MM.1S (cell line): Measurements from ENCODE around the gene TP63.

ENCODE experiments used
- DNase-seq: peaks from one replicate; pipeline ENCODE4 v3.0.0-alpha.2; 2015
- H2AFZ ChIP-seq: fragments of 300-600 bp; sonication (generic); 2 replicates; pipeline ENCODE4 v1.6.0; 2016; ENCODE audit warnings: antibody characterized with exemption, low read length
- H3F3A ChIP-seq: fragments of 300-600 bp; sonication (generic); 2 replicates; pipeline ENCODE4 v1.6.1; 2016; ENCODE audit warnings: mild to moderate bottlenecking, antibody characterized with exemption, low read length, moderate library complexity, mixed read lengths; ENCODE audit not compliant: insufficient read depth
- H3K27ac ChIP-seq: fragments of 300-600 bp; sonication (generic); 2 replicates; pipeline ENCODE4 v1.5.1; 2016; ENCODE audit warnings: mild to moderate bottlenecking, low read length
- H3K27me3 ChIP-seq: fragments of 300-600 bp; sonication (generic); replicated peaks from 2 replicates; pipeline ENCODE4 v1.6.0; 2016; ENCODE audit warnings: low read length; ENCODE audit not compliant: insufficient read depth
- H3K36me3 ChIP-seq: fragments of 300-600 bp; sonication (generic); replicated peaks from 2 replicates; pipeline ENCODE4 v1.6.1; 2016; ENCODE audit warnings: mild to moderate bottlenecking, low read length, mixed read lengths; ENCODE audit not compliant: insufficient read depth
- H3K4me1 ChIP-seq: fragments of 300-600 bp; sonication (generic); 2 replicates; pipeline ENCODE4 v1.6.1; 2016; ENCODE audit warnings: low read length, mixed read lengths
- H3K4me2 ChIP-seq: fragments of 300-600 bp; sonication (generic); 2 replicates; pipeline ENCODE4 v1.6.0; 2016; ENCODE audit warnings: low read depth, low read length
- H3K4me3 ChIP-seq: fragments of 300-600 bp; sonication (generic); 2 replicates; pipeline ENCODE4 v1.5.1; 2016; ENCODE audit warnings: low read length, mixed read lengths
- H3K79me2 ChIP-seq: fragments of 300-600 bp; sonication (generic); 2 replicates; pipeline ENCODE4 v1.6.1; 2016; ENCODE audit warnings: mixed run types, low read length, mixed read lengths
- H3K9ac ChIP-seq: fragments of 300-600 bp; sonication (generic); 2 replicates; pipeline ENCODE4 v1.6.1; 2016; ENCODE audit warnings: low read length, mixed read lengths
- H3K9me2 ChIP-seq: fragments of 300-600 bp; sonication (generic); replicated peaks from 2 replicates; pipeline ENCODE4 v1.6.1; 2016; ENCODE audit warnings: mild to moderate bottlenecking, low read length, mixed read lengths; ENCODE audit not compliant: insufficient read depth
- H3K9me3 ChIP-seq: fragments of 300-600 bp; sonication (generic); replicated peaks from 2 replicates; pipeline ENCODE4 v1.6.1; 2016; ENCODE audit warnings: mild to moderate bottlenecking, low read length, mixed read lengths; ENCODE audit not compliant: insufficient read depth
- H4K20me1 ChIP-seq: fragments of 300-600 bp; sonication (generic); 2 replicates; pipeline ENCODE4 v1.6.1; 2016; ENCODE audit warnings: mild to moderate bottlenecking, low read length, moderate library complexity, mixed read lengths; ENCODE audit not compliant: insufficient read depth
- EZH2 ChIP-seq: fragments of 300-600 bp; sonication (generic); optimal IDR thresholded peaks from 2 replicates; pipeline ENCODE3; 2017; ENCODE audit warnings: low read depth, mild to moderate bottlenecking, antibody characterized with exemption, low read length, mixed read lengths
- EZH2phosphoT487 ChIP-seq: fragments of 300-600 bp; sonication (generic); IDR thresholded peaks from 2 replicates; pipeline ENCODE4 v1.6.1; 2018; ENCODE audit warnings: antibody characterized with exemption, low read length
- TF ChIP-seq, protein P1 (sequence below): fragments of 300-600 bp; sonication (generic); IDR thresholded peaks from 2 replicates; pipeline ENCODE4 v1.5.1; 2016; ENCODE audit warnings: antibody characterized with exemption, low read length, mixed read lengths

The TP63 gene

DNA sequence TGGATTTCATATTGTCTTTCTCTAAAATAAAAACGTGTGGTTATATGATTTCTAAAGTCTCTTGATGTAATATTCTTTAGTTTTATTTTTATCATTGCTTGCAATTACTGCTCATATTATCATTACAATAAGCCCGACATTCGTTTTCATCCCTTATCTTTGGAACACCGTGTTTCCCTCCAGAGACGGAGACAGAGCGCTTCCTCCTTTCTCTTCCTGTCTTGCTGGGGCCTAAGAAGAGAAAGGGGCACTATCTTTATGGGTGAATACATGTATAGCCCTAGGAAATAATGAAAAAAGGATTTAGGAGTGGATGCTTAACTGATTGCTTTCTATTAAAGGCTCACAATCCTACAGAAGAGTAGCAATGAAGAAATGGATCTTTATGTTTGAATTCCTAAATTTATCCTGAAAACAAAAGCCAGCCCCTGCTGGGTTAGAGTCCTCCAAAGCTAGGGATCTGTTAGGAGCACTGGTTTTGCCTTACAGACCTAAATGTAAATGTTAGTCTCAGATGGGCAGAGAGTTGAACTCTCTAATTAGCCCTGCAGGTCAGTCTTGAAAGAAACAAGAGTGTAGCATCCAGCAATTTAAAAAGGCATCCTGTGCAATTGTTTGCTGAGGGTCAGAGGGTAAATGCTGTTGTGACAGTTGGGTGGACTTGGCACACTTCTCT, 145.1 kb downstream of the TP63 start:
- no peak for DNase-seq
- Histone ChIP-seq H3K27ac (no peak overlapping the region), H3F3A (no peaks in the 10 kb centered on the region), H3K9ac (no peak overlapping the region), H3K4me3 (no peak overlapping the region), H3K27me3 (no peaks in the 10 kb centered on the region), H3K79me2 (no peaks in the 10 kb centered on the region), H3K4me2 (no peak overlapping the region), H4K20me1 (no peaks in the 10 kb centered on the region), H3K9me2 (no peaks in the 10 kb centered on the region), H3K9me3 (no peaks in the 10 kb centered on the region), H3K36me3 (no peaks in the 10 kb centered on the region), H2AFZ (no peak overlapping the region), H3K4me1 (no peaks in the 10 kb centered on the region)
- TF ChIP-seq EZH2 (no peak), EZH2phosphoT487 (no peak)
- TF ChIP-seq, protein P1, sequence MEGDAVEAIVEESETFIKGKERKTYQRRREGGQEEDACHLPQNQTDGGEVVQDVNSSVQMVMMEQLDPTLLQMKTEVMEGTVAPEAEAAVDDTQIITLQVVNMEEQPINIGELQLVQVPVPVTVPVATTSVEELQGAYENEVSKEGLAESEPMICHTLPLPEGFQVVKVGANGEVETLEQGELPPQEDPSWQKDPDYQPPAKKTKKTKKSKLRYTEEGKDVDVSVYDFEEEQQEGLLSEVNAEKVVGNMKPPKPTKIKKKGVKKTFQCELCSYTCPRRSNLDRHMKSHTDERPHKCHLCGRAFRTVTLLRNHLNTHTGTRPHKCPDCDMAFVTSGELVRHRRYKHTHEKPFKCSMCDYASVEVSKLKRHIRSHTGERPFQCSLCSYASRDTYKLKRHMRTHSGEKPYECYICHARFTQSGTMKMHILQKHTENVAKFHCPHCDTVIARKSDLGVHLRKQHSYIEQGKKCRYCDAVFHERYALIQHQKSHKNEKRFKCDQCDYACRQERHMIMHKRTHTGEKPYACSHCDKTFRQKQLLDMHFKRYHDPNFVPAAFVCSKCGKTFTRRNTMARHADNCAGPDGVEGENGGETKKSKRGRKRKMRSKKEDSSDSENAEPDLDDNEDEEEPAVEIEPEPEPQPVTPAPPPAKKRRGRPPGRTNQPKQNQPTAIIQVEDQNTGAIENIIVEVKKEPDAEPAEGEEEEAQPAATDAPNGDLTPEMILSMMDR = no peak

DNA sequence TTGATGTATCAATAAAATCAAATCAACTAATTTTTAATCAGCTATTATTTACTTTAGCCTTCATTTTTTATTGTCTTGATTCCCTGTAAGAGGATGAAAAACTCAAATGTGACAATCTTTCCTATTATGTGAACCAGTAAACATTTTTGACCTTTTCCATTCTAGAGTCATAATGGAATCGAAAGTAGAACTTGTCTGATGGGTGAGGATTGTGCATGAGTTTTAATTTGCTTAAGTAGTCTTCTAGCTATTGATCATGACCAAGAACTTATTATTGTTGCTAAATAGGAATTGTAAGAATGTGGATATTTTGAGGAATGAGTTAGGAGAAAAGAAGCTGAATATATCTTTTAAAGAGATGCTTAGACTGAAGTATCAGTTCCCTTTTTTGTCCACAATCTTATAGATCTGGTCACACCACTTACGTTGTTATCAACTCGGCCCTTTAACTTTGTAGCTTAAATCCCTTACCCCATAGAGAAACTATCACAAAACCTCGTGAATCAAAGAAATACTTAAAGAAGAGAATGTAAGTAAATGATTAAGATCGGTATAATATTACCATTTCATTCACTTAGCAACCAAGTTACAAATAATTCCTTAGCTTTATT, 147.3 kb downstream of the TP63 start:
- no peaks in the 10 kb centered on the region for H3F3A ChIP-seq
- no peaks in the 10 kb centered on the region for H3K9me2 ChIP-seq
- TF ChIP-seq, protein P1 = no peak
- TF ChIP-seq EZH2 (no peak), EZH2phosphoT487 (no peak)
- no peak overlapping the region for H3K27ac ChIP-seq
- no peaks in the 10 kb centered on the region for H3K79me2 ChIP-seq
- H3K9me3 ChIP-seq = no peaks in the 10 kb centered on the region
- no peaks in the 10 kb centered on the region for H3K4me1 ChIP-seq
- no peak overlapping the region for H2AFZ ChIP-seq
- H3K4me2 ChIP-seq = no peak overlapping the region
- H3K9ac ChIP-seq = no peak overlapping the region
- H3K36me3 ChIP-seq = no peaks in the 10 kb centered on the region
- H3K4me3 ChIP-seq = no peak overlapping the region
- H3K27me3 ChIP-seq = no peaks in the 10 kb centered on the region
- H4K20me1 ChIP-seq = no peaks in the 10 kb centered on the region
- DNase-seq = no peak

DNA sequence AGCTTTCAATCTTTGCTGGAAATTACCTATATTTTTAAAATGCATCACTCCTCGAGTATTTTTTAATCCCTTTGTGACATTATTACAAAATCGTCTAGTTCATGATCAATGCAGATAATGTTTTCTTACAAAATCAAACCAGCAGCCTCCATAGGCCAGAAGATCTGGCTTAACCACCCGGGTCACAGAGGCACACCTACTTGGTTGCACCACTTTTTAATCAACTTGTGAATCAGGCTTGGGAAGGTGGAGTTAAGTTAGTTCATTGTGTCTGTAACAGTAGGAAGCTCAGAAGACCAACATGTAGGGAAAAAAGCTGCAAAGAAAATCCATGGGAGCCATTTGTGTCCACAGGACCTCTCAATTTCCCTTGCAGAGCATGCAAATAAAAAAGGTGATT, 148.0 kb downstream of the TP63 start:
- no peak overlapping the region for H3K27ac ChIP-seq
- TF ChIP-seq EZH2 (no peak), EZH2phosphoT487 (no peak)
- TF ChIP-seq, protein P1 = no peak
- no peaks in the 10 kb centered on the region for H3K4me1 ChIP-seq
- no peaks in the 10 kb centered on the region for H4K20me1 ChIP-seq
- no peaks in the 10 kb centered on the region for H3K9me2 ChIP-seq
- no peak overlapping the region for H3K4me3 ChIP-seq
- H3F3A ChIP-seq = no peaks in the 10 kb centered on the region
- no peaks in the 10 kb centered on the region for H3K79me2 ChIP-seq
- no peak overlapping the region for H2AFZ ChIP-seq
- no peak overlapping the region for H3K4me2 ChIP-seq
- H3K27me3 ChIP-seq = no peaks in the 10 kb centered on the region
- no peak for DNase-seq
- no peaks in the 10 kb centered on the region for H3K9me3 ChIP-seq
- no peaks in the 10 kb centered on the region for H3K36me3 ChIP-seq
- no peak overlapping the region for H3K9ac ChIP-seq
